ENCODE measurements around the gene HARS1. TPM values are rescaled to one million over a fixed set of nuclear protein-coding genes. Genes with fewer than 3 reads are reported as not detected.
"Not testable (repeated sequence)": the region's sequence is repeated elsewhere in the genome, so short reads cannot be mapped to it uniquely, and the experiment has no call there.

Gene HARS1
- total RNA-seq, 1 donor from 2014 or later: 55.3 TPM

DNA sequence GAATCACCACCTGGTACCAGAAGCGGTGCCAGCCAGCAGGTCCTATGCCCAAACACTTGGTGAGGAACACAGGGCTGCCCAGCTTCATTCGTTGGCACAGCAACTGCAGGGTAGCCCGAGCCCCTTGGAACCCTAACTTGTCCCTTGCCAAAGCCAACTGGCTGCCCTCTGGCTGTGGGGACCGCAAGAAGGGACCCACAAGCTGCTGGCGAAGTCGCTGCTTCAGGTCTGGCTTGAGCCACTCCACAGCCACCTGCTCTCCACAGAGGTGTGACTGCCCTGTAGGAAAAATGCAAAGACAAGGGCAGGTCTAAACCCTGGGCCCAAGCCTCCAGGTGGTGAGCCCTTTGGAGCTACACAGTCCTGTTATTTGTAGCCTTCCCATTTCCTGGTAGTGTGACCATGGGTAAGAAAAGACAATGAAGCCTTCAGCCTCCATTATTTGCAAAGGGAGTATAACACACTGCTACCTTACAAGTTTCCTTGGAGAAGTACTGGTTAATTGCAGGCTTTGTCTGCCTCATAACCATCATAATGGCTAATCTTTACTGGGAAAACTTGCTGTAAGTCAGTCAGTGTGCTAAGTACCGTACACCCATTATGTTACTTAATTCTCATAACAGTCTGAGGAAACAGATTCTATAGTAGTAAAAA lies 19.6 kb downstream of the HARS1 start:
- peaks cover 29% of the 10 kb centered on the region for H3K36me3 ChIP-seq (ENCODE audit: control insufficient read depth, insufficient read depth, low read length)
- TF ChIP-seq, protein P1, sequence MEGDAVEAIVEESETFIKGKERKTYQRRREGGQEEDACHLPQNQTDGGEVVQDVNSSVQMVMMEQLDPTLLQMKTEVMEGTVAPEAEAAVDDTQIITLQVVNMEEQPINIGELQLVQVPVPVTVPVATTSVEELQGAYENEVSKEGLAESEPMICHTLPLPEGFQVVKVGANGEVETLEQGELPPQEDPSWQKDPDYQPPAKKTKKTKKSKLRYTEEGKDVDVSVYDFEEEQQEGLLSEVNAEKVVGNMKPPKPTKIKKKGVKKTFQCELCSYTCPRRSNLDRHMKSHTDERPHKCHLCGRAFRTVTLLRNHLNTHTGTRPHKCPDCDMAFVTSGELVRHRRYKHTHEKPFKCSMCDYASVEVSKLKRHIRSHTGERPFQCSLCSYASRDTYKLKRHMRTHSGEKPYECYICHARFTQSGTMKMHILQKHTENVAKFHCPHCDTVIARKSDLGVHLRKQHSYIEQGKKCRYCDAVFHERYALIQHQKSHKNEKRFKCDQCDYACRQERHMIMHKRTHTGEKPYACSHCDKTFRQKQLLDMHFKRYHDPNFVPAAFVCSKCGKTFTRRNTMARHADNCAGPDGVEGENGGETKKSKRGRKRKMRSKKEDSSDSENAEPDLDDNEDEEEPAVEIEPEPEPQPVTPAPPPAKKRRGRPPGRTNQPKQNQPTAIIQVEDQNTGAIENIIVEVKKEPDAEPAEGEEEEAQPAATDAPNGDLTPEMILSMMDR (IDR thresholded peaks at IDR 0.05; ENCODE audit: insufficient read depth, low read length, severe bottlenecking): no peak
- FAIRE-seq: no peak
- H3K4me3 ChIP-seq (ENCODE audit: low read depth, low read length): no peak overlapping the region
- no peaks in the 10 kb centered on the region for H3K27me3 ChIP-seq (ENCODE audit: control insufficient read depth, insufficient read depth, low read length)
- DNase-seq (ENCODE audit: low read depth): no peak

- peaks cover 26% of the 10 kb centered on the region for H3K36me3 ChIP-seq (ENCODE audit: control insufficient read depth, insufficient read depth, low read length)
- FAIRE-seq; H3K4me3 ChIP-seq (ENCODE audit: low read depth, low read length); H3K27me3 ChIP-seq (ENCODE audit: control insufficient read depth, insufficient read depth, low read length); DNase-seq (ENCODE audit: low read depth): not testable (repeated sequence)
These were observed 20.1 kb downstream of the HARS1 start for GRCh38 chr5:140671035-140671434.

GRCh38 chr5:140664359-140665119 lies 26.6 kb downstream of the HARS1 start, which contains the start of gene WDR55:
Gene WDR55 (plus strand): TSS chr5:140664904. CDS start chr5:140664913, 9 bp downstream.
- peaks cover 28% of the 10 kb centered on the region for H3K36me3 ChIP-seq (ENCODE audit: control insufficient read depth, insufficient read depth, low read length)
- H3K27me3 ChIP-seq (ENCODE audit: control insufficient read depth, insufficient read depth, low read length): no peaks in the 10 kb centered on the region
- H3K4me3 ChIP-seq (ENCODE audit: low read depth, low read length): peak within 1 kb of the TSS; percentile 95
- no peak for FAIRE-seq
- TF ChIP-seq, protein P1 (IDR thresholded peaks at IDR 0.05; ENCODE audit: insufficient read depth, low read length, severe bottlenecking): no peak
- peak; percentile 88 for DNase-seq (ENCODE audit: low read depth)

GRCh38 chr5:140664030-140664358 lies 27.2 kb downstream of the HARS1 start:
- no peak for FAIRE-seq
- H3K36me3 ChIP-seq (ENCODE audit: control insufficient read depth, insufficient read depth, low read length): peaks cover 28% of the 10 kb centered on the region
- peak overlapping the region; percentile 95 for H3K4me3 ChIP-seq (ENCODE audit: low read depth, low read length)
- H3K27me3 ChIP-seq (ENCODE audit: control insufficient read depth, insufficient read depth, low read length): no peaks in the 10 kb centered on the region
- no peak for DNase-seq (ENCODE audit: low read depth)
- TF ChIP-seq, protein P1 (IDR thresholded peaks at IDR 0.05; ENCODE audit: insufficient read depth, low read length, severe bottlenecking): no peak

GRCh38 chr5:140660371-140660770 lies 30.8 kb downstream of the HARS1 start:
- not testable (repeated sequence) for FAIRE-seq; H3K4me3 ChIP-seq (ENCODE audit: low read depth, low read length); DNase-seq (ENCODE audit: low read depth); H3K27me3 ChIP-seq (ENCODE audit: control insufficient read depth, insufficient read depth, low read length)
- H3K36me3 ChIP-seq (ENCODE audit: control insufficient read depth, insufficient read depth, low read length): peaks cover 31% of the 10 kb centered on the region

DNA sequence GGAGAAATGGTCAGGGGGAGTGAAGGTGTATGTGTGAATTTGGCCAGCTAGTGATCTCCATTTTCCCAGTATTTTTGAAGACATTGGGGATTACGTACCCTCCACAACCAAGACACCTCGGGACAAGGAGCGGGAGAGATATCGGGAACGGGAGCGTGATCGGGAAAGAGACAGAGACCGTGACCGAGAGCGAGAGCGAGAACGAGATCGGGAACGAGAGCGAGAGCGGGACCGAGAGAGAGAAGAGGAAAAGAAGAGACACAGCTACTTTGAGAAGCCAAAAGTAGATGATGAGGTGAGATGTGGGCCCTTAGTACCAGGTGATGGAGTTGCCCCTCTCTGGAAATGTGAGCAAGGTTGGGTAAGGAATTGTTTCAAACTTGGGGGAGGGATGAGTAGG lies 32.3 kb downstream of the HARS1 start:
- FAIRE-seq: no peak
- H3K36me3 ChIP-seq (ENCODE audit: control insufficient read depth, insufficient read depth, low read length): peaks cover 33% of the 10 kb centered on the region

More for the DNA sequence above, 32.3 kb downstream of the HARS1 start:
- H3K4me3 ChIP-seq (ENCODE audit: low read depth, low read length): no peak overlapping the region
- no peak for DNase-seq (ENCODE audit: low read depth)
- TF ChIP-seq, protein P1 (IDR thresholded peaks at IDR 0.05; ENCODE audit: insufficient read depth, low read length, severe bottlenecking): no peak
- no peaks in the 10 kb centered on the region for H3K27me3 ChIP-seq (ENCODE audit: control insufficient read depth, insufficient read depth, low read length)
